HEK293 (cell line): Measurements from ENCODE around the gene MAPKAP1.

ENCODE experiments used
- CTCF ChIA-PET: fragments of 350-600 bp; formaldehyde crosslinking; extraction: SDS; loops from one replicate; lab custom pipeline; 2021; ENCODE audit warnings: antibody characterized with exemption; lab: Yijun Ruan, JAX
- POLR2A ChIA-PET: fragments of 300-600 bp; formaldehyde crosslinking; extraction: SDS; loops from one replicate; lab custom pipeline; 2020; ENCODE audit warnings: antibody characterized with exemption, inconsistent platforms; lab: Yijun Ruan, JAX
- H3K27ac ChIP-seq: fragments of 200-500 bp; sonication (Bioruptor generic); 2 replicates; pipeline ENCODE4 v1.5.1; 2014; ENCODE audit warnings: low read depth, low read length, control low read depth, inconsistent platforms; ENCODE audit errors: extremely low read depth
- H3K36me3 ChIP-seq, 2 experiments: fragments of 200-500 bp in 1 of 2; sonication (Bioruptor generic) in 1 of 2; 1 replicate in 1 of 2; 2 replicates in 1 of 2; pipeline ENCODE4 v1.5.1; 2014 to 2017; ENCODE audit warnings: inconsistent platforms in 2 of 2, low read length in 2 of 2; ENCODE audit not compliant: control insufficient read depth in 2 of 2, insufficient read depth in 1 of 2
- H3K4me1 ChIP-seq: fragments of 200-500 bp; sonication (Bioruptor generic); 2 replicates; pipeline ENCODE4 v1.5.1; 2014; ENCODE audit warnings: mild to moderate bottlenecking, low read length, inconsistent platforms; ENCODE audit not compliant: control insufficient read depth, insufficient read depth
- H3K4me3 ChIP-seq: 2 replicates; pipeline ENCODE4 v1.5.1; 2011; ENCODE audit warnings: low read depth, mild to moderate bottlenecking, control low read depth, low read length, moderate library complexity
- H3K9me3 ChIP-seq: fragments of 200-500 bp; sonication (Bioruptor generic); 2 replicates; pipeline ENCODE4 v1.5.1; 2014; ENCODE audit warnings: low read depth, low read length, inconsistent platforms; ENCODE audit not compliant: control insufficient read depth, insufficient read depth
- OVOL3 ChIP-seq: fragments of 450-650 bp; formaldehyde crosslinking; IDR thresholded peaks from 2 replicates; pipeline ENCODE4 v1.5.1; 2016; ENCODE audit warnings: missing biosample characterization, missing genetic modification characterization
- PRDM1 ChIP-seq: fragments of 450-650 bp; formaldehyde crosslinking; IDR thresholded peaks from 2 replicates; pipeline ENCODE4; 2016; ENCODE audit warnings: missing biosample characterization, missing genetic modification characterization
- SETDB1 ChIP-seq: IDR thresholded peaks from one replicate; pipeline ENCODE4 v1.6.1; 2017; ENCODE audit warnings: mild to moderate bottlenecking, low read length, moderate library complexity, mixed read lengths; ENCODE audit not compliant: insufficient read length
- ZBTB44 ChIP-seq: fragments of 450-650 bp; IDR thresholded peaks from 2 replicates; pipeline ENCODE4 v1.5.1; 2018; ENCODE audit warnings: missing biosample characterization, mild to moderate bottlenecking, missing genetic modification characterization
- ZFP41 ChIP-seq: fragments of 450-650 bp; formaldehyde crosslinking; IDR thresholded peaks from 2 replicates; pipeline ENCODE4 v1.5.1; 2016; ENCODE audit warnings: missing biosample characterization, missing genetic modification characterization, borderline replicate concordance
- ZNF121 ChIP-seq: fragments of 450-650 bp; formaldehyde crosslinking; IDR thresholded peaks from 2 replicates; pipeline ENCODE4 v1.5.1; 2016; ENCODE audit warnings: missing biosample characterization, missing genetic modification characterization
- ZNF133 ChIP-seq: fragments of 450-650 bp; formaldehyde crosslinking; IDR thresholded peaks from 2 replicates; pipeline ENCODE4 v1.5.1; 2016; ENCODE audit warnings: missing biosample characterization, missing genetic modification characterization
- ZNF157 ChIP-seq: fragments of 450-650 bp; formaldehyde crosslinking; IDR thresholded peaks from 2 replicates; pipeline ENCODE4 v1.5.1; 2016; ENCODE audit warnings: missing biosample characterization, missing genetic modification characterization
- ZNF239 ChIP-seq: fragments of 450-650 bp; formaldehyde crosslinking; IDR thresholded peaks from 2 replicates; pipeline ENCODE4 v1.5.1; 2016; ENCODE audit warnings: missing biosample characterization, missing genetic modification characterization
- ZNF404 ChIP-seq: fragments of 450-650 bp; formaldehyde crosslinking; IDR thresholded peaks from 2 replicates; pipeline ENCODE4 v1.5.1; 2017; ENCODE audit warnings: missing biosample characterization, missing genetic modification characterization
- ZNF792 ChIP-seq: fragments of 450-650 bp; formaldehyde crosslinking; IDR thresholded peaks from 2 replicates; pipeline ENCODE4 v1.5.1; 2016; ENCODE audit warnings: missing biosample characterization, missing genetic modification characterization
- ZNF843 ChIP-seq: fragments of 450-650 bp; formaldehyde crosslinking; IDR thresholded peaks from 2 replicates; pipeline ENCODE4 v1.5.1; 2016; ENCODE audit warnings: missing biosample characterization, missing genetic modification characterization
- TF ChIP-seq, protein P1 (sequence below): fragments of 450-650 bp; IDR thresholded peaks from 2 replicates; pipeline ENCODE4 v1.5.1; 2018; ENCODE audit warnings: missing biosample characterization, missing genetic modification characterization
- TF ChIP-seq, protein P2 (sequence below): fragments of 450-650 bp; formaldehyde crosslinking; IDR thresholded peaks from 2 replicates; pipeline ENCODE4 v1.5.1; 2016; ENCODE audit warnings: missing biosample characterization, missing genetic modification characterization
- TF ChIP-seq, protein P3 (sequence below): fragments of 450-650 bp; formaldehyde crosslinking; IDR thresholded peaks from 2 replicates; pipeline ENCODE4 v1.5.1; 2017; ENCODE audit warnings: missing biosample characterization, missing genetic modification characterization
- TF ChIP-seq, protein P4 (sequence below): fragments of 450-650 bp; formaldehyde crosslinking; IDR thresholded peaks from 2 replicates; pipeline ENCODE4 v1.5.1; 2017; ENCODE audit warnings: missing biosample characterization, mild to moderate bottlenecking, missing genetic modification characterization, moderate library complexity

The MAPKAP1 gene

GRCh38 chr9:125511789-125512660 is 195.0 kb downstream of the MAPKAP1 start (continued):
- peak; percentile 67; the same call in 1 of the 2 replicates for TF ChIP-seq ZBTB44
- peak; percentile 81 for TF ChIP-seq ZNF843 (tag by site-specific recombination)
- TF ChIP-seq ZNF157, result no peak

- ChIA-PET CTCF (no interaction called here), POLR2A (no interaction called here)
- no peaks in the 10 kb centered on the region for H3K9me3 ChIP-seq
- peaks cover 0 to 3% of the 10 kb centered on the region in 2 experiments; a peak in 1 of 3 replicates for H3K36me3 ChIP-seq
- TF ChIP-seq, protein P1, sequence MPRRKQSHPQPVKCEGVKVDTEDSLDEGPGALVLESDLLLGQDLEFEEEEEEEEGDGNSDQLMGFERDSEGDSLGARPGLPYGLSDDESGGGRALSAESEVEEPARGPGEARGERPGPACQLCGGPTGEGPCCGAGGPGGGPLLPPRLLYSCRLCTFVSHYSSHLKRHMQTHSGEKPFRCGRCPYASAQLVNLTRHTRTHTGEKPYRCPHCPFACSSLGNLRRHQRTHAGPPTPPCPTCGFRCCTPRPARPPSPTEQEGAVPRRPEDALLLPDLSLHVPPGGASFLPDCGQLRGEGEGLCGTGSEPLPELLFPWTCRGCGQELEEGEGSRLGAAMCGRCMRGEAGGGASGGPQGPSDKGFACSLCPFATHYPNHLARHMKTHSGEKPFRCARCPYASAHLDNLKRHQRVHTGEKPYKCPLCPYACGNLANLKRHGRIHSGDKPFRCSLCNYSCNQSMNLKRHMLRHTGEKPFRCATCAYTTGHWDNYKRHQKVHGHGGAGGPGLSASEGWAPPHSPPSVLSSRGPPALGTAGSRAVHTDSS, result peak; percentile 99
- no peak for TF ChIP-seq ZNF792 (tag by site-specific recombination)
- peaks cover 3% of the 10 kb centered on the region; the same call in 1 of the 2 replicates for H3K4me1 ChIP-seq
- H3K4me3 ChIP-seq, result no peak overlapping the region
- no peak overlapping the region for H3K27ac ChIP-seq
Observed at GRCh38 chr9:125510980-125511379, 196.0 kb downstream of the MAPKAP1 start.

DNA sequence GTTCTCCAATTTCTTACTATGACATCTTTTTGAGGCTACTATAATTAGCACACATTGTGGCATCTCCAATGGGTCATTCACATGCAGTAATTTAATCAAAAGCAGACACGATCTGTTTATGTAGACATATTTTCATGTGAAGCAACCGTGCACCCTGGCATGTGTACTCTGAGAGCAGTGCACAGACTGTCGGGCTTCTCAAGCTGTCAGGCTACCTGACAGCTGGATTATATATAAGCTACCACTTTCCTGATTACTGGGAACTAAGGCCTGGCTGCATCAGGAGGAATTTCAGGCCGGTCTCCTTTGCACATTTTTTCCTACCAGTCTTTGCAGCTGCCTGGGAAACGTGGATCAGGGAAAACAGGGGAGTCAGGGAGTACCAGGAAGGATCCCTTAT is 197.5 kb downstream of the MAPKAP1 start:
- TF ChIP-seq ZNF133 (no peak), ZNF239 (tag by site-specific recombination) (no peak), PRDM1 (tag by site-specific recombination) (no peak), ZNF404 (tag by site-specific recombination) (no peak), ZNF121 (tag by site-specific recombination) (no peak), OVOL3 (tag by site-specific recombination) (no peak), ZFP41 (no peak), SETDB1 (no peak)
- TF ChIP-seq, protein P2, sequence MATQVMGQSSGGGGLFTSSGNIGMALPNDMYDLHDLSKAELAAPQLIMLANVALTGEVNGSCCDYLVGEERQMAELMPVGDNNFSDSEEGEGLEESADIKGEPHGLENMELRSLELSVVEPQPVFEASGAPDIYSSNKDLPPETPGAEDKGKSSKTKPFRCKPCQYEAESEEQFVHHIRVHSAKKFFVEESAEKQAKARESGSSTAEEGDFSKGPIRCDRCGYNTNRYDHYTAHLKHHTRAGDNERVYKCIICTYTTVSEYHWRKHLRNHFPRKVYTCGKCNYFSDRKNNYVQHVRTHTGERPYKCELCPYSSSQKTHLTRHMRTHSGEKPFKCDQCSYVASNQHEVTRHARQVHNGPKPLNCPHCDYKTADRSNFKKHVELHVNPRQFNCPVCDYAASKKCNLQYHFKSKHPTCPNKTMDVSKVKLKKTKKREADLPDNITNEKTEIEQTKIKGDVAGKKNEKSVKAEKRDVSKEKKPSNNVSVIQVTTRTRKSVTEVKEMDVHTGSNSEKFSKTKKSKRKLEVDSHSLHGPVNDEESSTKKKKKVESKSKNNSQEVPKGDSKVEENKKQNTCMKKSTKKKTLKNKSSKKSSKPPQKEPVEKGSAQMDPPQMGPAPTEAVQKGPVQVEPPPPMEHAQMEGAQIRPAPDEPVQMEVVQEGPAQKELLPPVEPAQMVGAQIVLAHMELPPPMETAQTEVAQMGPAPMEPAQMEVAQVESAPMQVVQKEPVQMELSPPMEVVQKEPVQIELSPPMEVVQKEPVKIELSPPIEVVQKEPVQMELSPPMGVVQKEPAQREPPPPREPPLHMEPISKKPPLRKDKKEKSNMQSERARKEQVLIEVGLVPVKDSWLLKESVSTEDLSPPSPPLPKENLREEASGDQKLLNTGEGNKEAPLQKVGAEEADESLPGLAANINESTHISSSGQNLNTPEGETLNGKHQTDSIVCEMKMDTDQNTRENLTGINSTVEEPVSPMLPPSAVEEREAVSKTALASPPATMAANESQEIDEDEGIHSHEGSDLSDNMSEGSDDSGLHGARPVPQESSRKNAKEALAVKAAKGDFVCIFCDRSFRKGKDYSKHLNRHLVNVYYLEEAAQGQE (tag by site-specific recombination), result no peak
- TF ChIP-seq, protein P3, sequence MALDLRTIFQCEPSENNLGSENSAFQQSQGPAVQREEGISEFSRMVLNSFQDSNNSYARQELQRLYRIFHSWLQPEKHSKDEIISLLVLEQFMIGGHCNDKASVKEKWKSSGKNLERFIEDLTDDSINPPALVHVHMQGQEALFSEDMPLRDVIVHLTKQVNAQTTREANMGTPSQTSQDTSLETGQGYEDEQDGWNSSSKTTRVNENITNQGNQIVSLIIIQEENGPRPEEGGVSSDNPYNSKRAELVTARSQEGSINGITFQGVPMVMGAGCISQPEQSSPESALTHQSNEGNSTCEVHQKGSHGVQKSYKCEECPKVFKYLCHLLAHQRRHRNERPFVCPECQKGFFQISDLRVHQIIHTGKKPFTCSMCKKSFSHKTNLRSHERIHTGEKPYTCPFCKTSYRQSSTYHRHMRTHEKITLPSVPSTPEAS (tag by site-specific recombination), result no peak
- TF ChIP-seq, protein P4, sequence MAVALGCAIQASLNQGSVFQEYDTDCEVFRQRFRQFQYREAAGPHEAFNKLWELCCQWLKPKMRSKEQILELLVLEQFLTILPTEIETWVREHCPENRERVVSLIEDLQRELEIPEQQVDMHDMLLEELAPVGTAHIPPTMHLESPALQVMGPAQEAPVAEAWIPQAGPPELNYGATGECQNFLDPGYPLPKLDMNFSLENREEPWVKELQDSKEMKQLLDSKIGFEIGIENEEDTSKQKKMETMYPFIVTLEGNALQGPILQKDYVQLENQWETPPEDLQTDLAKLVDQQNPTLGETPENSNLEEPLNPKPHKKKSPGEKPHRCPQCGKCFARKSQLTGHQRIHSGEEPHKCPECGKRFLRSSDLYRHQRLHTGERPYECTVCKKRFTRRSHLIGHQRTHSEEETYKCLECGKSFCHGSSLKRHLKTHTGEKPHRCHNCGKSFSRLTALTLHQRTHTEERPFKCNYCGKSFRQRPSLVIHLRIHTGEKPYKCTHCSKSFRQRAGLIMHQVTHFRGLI (tag by site-specific recombination), result no peak
- TF ChIP-seq, all 188 proteins: peak for 0
- H3K36me3 ChIP-seq, result peaks cover 0 to 6% of the 10 kb centered on the region in 2 experiments; a peak in 1 of 3 replicates
- POLR2A ChIA-PET, result no interaction called here
- H3K4me3 ChIP-seq, result no peak overlapping the region
- peaks cover 3% of the 10 kb centered on the region; the same call in 1 of the 2 replicates for H3K4me1 ChIP-seq
- no peaks in the 10 kb centered on the region for H3K9me3 ChIP-seq
- CTCF ChIA-PET, result no interaction called here
- no peak overlapping the region for H3K27ac ChIP-seq
